Measurements from ENCODE around the gene GUCY2C.

DNA sequence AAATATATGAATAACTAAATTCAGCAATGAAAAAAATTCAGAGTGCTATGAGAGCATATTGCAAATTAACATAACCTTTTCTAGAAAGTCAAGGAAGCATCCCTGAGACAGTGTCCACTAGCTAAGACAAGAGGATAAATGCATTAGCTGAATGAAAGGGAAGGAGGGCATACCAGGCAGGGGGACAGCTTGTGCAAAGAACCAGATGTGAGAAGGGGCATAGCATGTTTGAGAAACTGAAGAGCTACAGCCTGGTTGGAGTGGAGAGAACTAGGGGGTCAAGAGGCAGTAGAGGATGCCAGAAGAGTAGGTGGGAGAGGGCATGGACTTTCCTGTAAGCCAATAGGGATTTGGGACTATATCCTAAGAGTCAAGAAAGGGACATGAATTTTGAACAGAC is 2.2 kb upstream of the GUCY2C start:
- TF ChIP-seq, protein P1, sequence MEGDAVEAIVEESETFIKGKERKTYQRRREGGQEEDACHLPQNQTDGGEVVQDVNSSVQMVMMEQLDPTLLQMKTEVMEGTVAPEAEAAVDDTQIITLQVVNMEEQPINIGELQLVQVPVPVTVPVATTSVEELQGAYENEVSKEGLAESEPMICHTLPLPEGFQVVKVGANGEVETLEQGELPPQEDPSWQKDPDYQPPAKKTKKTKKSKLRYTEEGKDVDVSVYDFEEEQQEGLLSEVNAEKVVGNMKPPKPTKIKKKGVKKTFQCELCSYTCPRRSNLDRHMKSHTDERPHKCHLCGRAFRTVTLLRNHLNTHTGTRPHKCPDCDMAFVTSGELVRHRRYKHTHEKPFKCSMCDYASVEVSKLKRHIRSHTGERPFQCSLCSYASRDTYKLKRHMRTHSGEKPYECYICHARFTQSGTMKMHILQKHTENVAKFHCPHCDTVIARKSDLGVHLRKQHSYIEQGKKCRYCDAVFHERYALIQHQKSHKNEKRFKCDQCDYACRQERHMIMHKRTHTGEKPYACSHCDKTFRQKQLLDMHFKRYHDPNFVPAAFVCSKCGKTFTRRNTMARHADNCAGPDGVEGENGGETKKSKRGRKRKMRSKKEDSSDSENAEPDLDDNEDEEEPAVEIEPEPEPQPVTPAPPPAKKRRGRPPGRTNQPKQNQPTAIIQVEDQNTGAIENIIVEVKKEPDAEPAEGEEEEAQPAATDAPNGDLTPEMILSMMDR (IDR thresholded peaks at IDR 0.05; ENCODE audit: low read depth, low read length), result no peak
- TF ChIP-seq EZH2phosphoT487 (IDR thresholded peaks at IDR 0.05; ENCODE audit: low read depth), result no peak

Measured in OCI-LY3 (cell line).